GM12872 (cell line): ENCODE results near the gene PPAT.

ENCODE experiments used
- CTCF ChIP-seq: IDR thresholded peaks from 3 replicates; pipeline ENCODE4 v1.5.1; 2011; ENCODE audit warnings: low read depth, mild to moderate bottlenecking, low read length, moderate library complexity; ENCODE audit not compliant: insufficient read depth

Gene PPAT

DNA sequence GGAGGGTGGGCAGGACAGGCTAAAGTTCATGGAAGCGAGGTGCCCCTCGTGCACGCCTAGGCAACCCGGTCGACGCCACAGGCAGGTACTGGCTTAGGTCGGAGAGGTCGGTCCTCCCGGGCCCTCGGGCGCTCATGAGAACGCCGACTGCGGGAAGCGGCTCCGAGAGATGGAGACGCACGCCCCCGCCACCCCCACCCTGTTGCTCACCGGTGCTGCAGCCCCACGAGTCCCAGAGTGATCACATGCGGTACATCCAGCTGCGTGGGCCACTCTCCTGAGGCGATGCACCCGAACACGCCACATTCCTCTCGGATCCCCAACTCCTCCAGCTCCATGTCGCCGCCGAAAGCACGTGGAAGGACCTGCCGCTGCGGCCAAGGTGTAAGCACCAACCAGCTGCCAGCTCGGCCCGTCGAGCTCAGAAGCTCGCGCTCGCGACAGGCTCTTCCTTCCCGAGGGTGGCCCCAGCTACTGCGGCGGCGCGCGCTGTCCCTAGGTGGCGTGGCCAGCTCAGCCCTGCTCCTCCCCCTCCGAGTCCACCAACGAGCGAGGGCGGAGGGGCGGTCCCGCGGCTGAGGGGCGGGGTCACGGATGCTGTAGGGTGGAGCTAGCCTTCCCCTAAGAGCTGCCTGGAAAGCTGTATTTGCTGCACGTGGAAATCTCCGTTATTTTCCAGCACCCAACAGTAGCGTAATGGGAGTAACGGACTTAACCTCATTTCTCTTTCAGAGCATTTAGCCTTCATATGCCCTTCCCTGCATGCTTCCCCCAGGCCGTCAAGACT is at the start of gene PPAT:
TSS of gene PPAT (minus strand) at position 476 of the 787 bp plus-strand sequence. CDS start at position 338, 138 bp downstream.
- no peak for TF ChIP-seq CTCF

- no peak for TF ChIP-seq CTCF
Measured at GRCh38 chr4:56480691-56481090, 45.3 kb upstream of the PPAT start.

GRCh38 chr4:56477192-56477702 is 41.8 kb upstream of the PPAT start:
- TF ChIP-seq CTCF, result no peak

GRCh38 chr4:56475917-56476316 is 40.5 kb upstream of the PPAT start:
- TF ChIP-seq CTCF, result no peak

GRCh38 chr4:56469489-56470210 is 34.2 kb upstream of the PPAT start:
- no peak for TF ChIP-seq CTCF

DNA sequence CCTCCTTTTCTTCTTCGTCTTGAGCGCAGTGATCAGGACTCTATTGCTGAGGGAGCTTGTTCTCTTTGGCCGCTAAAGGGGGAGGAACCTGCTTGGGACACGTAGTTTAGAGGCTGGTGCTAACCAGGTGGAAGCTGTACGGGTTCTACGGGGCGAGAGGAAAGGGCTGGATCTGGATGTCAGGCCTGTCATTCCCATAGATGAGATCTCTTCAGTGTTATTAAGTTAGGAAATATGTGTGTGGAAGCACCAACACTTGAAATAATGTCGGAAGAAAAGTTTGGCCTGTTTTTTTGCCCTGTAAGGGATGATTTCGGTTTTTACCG is 32.6 kb upstream of the PPAT start:
- no peak for TF ChIP-seq CTCF

- no peak for TF ChIP-seq CTCF
Measured at GRCh38 chr4:56467284-56468096, 32.1 kb upstream of the PPAT start, which contains the start of gene SRP72. Gene SRP72, plus strand, starts transcription at chr4:56467617. Its CDS starts 19 bp downstream, at chr4:56467636.
